HG02798 (cell line): ENCODE measurements around the gene ADARB2.
"Not testable (repeated sequence)": the region's sequence is repeated elsewhere in the genome, so short reads cannot be mapped to it uniquely, and the experiment has no call there.

Source experiments
- ATAC-seq: cut with Tn5 transposase; IDR thresholded peaks from one replicate; pipeline ENCODE4 v1.9.1; 2021; ENCODE audit warnings: mild to moderate bottlenecking; ENCODE audit not compliant: unreplicated experiment, poor library complexity

ADARB2 gene

GRCh38 chr10:1367938-1368841 lies 369.1 kb downstream of the ADARB2 start:
- ATAC-seq: no peak

- no peak for ATAC-seq
These were observed 370.4 kb downstream of the ADARB2 start for GRCh38 chr10:1366811-1367425.

- no peak for ATAC-seq
These were observed 371.0 kb downstream of the ADARB2 start for GRCh38 chr10:1366322-1366691.

GRCh38 chr10:1365540-1366321 lies 371.6 kb downstream of the ADARB2 start:
- no peak for ATAC-seq

GRCh38 chr10:1364151-1364910 lies 373.0 kb downstream of the ADARB2 start:
- ATAC-seq: no peak

GRCh38 chr10:1363446-1364121 lies 373.7 kb downstream of the ADARB2 start:
- no peak for ATAC-seq

- ATAC-seq: no peak
These were observed 374.5 kb downstream of the ADARB2 start for GRCh38 chr10:1362589-1363445.

- ATAC-seq: no peak
These were observed 375.8 kb downstream of the ADARB2 start for GRCh38 chr10:1361411-1362105.

- ATAC-seq: no peak
These were observed 376.7 kb downstream of the ADARB2 start for GRCh38 chr10:1360558-1361164.

- ATAC-seq: no peak
These were observed 377.2 kb downstream of the ADARB2 start for GRCh38 chr10:1360011-1360557.

GRCh38 chr10:1359626-1359955 lies 377.7 kb downstream of the ADARB2 start:
- ATAC-seq: no peak

GRCh38 chr10:1358860-1359625 lies 378.3 kb downstream of the ADARB2 start:
- no peak for ATAC-seq

GRCh38 chr10:1358147-1358546 lies 379.2 kb downstream of the ADARB2 start:
- no peak for ATAC-seq

GRCh38 chr10:1356349-1356748 lies 381.0 kb downstream of the ADARB2 start:
- no peak for ATAC-seq

GRCh38 chr10:1354809-1355710 lies 382.3 kb downstream of the ADARB2 start:
- no peak for ATAC-seq

- not testable (repeated sequence) for ATAC-seq
These were observed 385.0 kb downstream of the ADARB2 start for GRCh38 chr10:1352296-1352695.
